Measurements from ENCODE around the gene WDCP.

DNA sequence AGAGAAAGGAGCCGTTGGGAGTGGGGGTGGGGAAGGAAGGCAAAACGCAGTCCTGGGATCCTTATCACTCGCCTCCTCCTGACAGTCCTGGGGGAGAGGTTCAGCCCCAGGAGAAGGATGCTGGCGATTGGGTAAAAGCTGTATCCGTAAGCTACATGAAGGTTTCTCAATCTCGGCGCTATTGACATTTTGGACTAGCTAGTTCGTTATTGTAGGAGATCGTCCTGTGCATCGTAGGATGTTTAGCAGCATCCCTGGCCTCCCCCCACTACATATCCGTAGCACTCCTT lies 38.0 kb upstream of the WDCP start:
- TF ChIP-seq CTCF (IDR thresholded peaks at IDR 0.05) (no peak), POLR2AphosphoS5 (IDR thresholded peaks at IDR 0.05; ENCODE audit: low read depth, low read length) (no peak), TCF7L2 (IDR thresholded peaks at IDR 0.05; ENCODE audit: low read depth, low read length) (no peak)
- TF ChIP-seq, protein P1, sequence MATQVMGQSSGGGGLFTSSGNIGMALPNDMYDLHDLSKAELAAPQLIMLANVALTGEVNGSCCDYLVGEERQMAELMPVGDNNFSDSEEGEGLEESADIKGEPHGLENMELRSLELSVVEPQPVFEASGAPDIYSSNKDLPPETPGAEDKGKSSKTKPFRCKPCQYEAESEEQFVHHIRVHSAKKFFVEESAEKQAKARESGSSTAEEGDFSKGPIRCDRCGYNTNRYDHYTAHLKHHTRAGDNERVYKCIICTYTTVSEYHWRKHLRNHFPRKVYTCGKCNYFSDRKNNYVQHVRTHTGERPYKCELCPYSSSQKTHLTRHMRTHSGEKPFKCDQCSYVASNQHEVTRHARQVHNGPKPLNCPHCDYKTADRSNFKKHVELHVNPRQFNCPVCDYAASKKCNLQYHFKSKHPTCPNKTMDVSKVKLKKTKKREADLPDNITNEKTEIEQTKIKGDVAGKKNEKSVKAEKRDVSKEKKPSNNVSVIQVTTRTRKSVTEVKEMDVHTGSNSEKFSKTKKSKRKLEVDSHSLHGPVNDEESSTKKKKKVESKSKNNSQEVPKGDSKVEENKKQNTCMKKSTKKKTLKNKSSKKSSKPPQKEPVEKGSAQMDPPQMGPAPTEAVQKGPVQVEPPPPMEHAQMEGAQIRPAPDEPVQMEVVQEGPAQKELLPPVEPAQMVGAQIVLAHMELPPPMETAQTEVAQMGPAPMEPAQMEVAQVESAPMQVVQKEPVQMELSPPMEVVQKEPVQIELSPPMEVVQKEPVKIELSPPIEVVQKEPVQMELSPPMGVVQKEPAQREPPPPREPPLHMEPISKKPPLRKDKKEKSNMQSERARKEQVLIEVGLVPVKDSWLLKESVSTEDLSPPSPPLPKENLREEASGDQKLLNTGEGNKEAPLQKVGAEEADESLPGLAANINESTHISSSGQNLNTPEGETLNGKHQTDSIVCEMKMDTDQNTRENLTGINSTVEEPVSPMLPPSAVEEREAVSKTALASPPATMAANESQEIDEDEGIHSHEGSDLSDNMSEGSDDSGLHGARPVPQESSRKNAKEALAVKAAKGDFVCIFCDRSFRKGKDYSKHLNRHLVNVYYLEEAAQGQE (IDR thresholded peaks at IDR 0.05; ENCODE audit: insufficient read depth in 1 of 2, low read depth in 2 of 2, low read length in 1 of 2): no peak

Measured in Panc1 (cell line).